Mucosa of stomach (tissue), 1 donor: ENCODE measurements around the gene SNCAIP.

Experiments used
- H3K27me3 ChIP-seq: one replicate; pipeline ENCODE4 v1.7.0; 2013; ENCODE audit warnings: mild to moderate bottlenecking, low read length; ENCODE audit not compliant: control insufficient read depth, insufficient read depth
- H3K36me3 ChIP-seq: one replicate; pipeline ENCODE4 v1.7.0; 2013; ENCODE audit warnings: low read length; ENCODE audit not compliant: control insufficient read depth, insufficient read depth
- H3K4me1 ChIP-seq: one replicate; pipeline ENCODE4 v1.7.0; 2013; ENCODE audit warnings: mild to moderate bottlenecking, low read length; ENCODE audit not compliant: control insufficient read depth, insufficient read depth
- H3K4me3 ChIP-seq: one replicate; pipeline ENCODE4 v1.7.0; 2013; ENCODE audit warnings: low read length
- H3K9ac ChIP-seq: one replicate; pipeline ENCODE4 v1.7.0; 2013; ENCODE audit warnings: mild to moderate bottlenecking, low read length, moderate library complexity
- H3K9me3 ChIP-seq: one replicate; pipeline ENCODE4 v1.7.0; 2013; ENCODE audit warnings: mild to moderate bottlenecking, low read length, moderate library complexity; ENCODE audit not compliant: control insufficient read depth
- donor health status: Pancreatic carcinoma.

SNCAIP gene

GRCh38 chr5:122391621-122392020 is 79.6 kb downstream of the SNCAIP start:
- H3K4me3 ChIP-seq, result no peak overlapping the region
- H3K36me3 ChIP-seq, result no peaks in the 10 kb centered on the region
- H3K9me3 ChIP-seq, result no peaks in the 10 kb centered on the region
- no peaks in the 10 kb centered on the region for H3K4me1 ChIP-seq
- no peaks in the 10 kb centered on the region for H3K27me3 ChIP-seq
- H3K9ac ChIP-seq, result no peak overlapping the region

- no peaks in the 10 kb centered on the region for H3K4me1 ChIP-seq
- no peak overlapping the region for H3K4me3 ChIP-seq
- no peaks in the 10 kb centered on the region for H3K9me3 ChIP-seq
Observed at GRCh38 chr5:122392224-122392623, 80.2 kb downstream of the SNCAIP start.

GRCh38 chr5:122392824-122393223 is 80.8 kb downstream of the SNCAIP start:
- no peaks in the 10 kb centered on the region for H3K4me1 ChIP-seq
- no peak overlapping the region for H3K4me3 ChIP-seq
- no peaks in the 10 kb centered on the region for H3K27me3 ChIP-seq
- H3K9me3 ChIP-seq, result no peaks in the 10 kb centered on the region
- H3K36me3 ChIP-seq, result no peaks in the 10 kb centered on the region
- H3K9ac ChIP-seq, result no peak overlapping the region

More at GRCh38 chr5:122392224-122392623, 80.2 kb downstream of the SNCAIP start:
- no peaks in the 10 kb centered on the region for H3K36me3 ChIP-seq
- no peaks in the 10 kb centered on the region for H3K27me3 ChIP-seq
- no peak overlapping the region for H3K9ac ChIP-seq

GRCh38 chr5:122394284-122394930 is 82.4 kb downstream of the SNCAIP start:
- Histone ChIP-seq H3K27me3 (no peaks in the 10 kb centered on the region), H3K4me3 (no peak overlapping the region), H3K4me1 (no peaks in the 10 kb centered on the region), H3K36me3 (no peaks in the 10 kb centered on the region), H3K9me3 (no peaks in the 10 kb centered on the region), H3K9ac (no peak overlapping the region)

- Histone ChIP-seq H3K9me3 (no peaks in the 10 kb centered on the region), H3K27me3 (no peaks in the 10 kb centered on the region), H3K4me3 (no peak overlapping the region), H3K36me3 (no peaks in the 10 kb centered on the region), H3K9ac (no peak overlapping the region), H3K4me1 (no peaks in the 10 kb centered on the region)
Observed at GRCh38 chr5:122398016-122398415, 86.0 kb downstream of the SNCAIP start.

- Histone ChIP-seq H3K4me1 (no peaks in the 10 kb centered on the region), H3K4me3 (no peak overlapping the region)
Observed at GRCh38 chr5:122400341-122400740, 88.3 kb downstream of the SNCAIP start.

GRCh38 chr5:122400938-122401337 is 88.9 kb downstream of the SNCAIP start:
- no peaks in the 10 kb centered on the region for H3K4me1 ChIP-seq
- no peaks in the 10 kb centered on the region for H3K9me3 ChIP-seq
- no peaks in the 10 kb centered on the region for H3K27me3 ChIP-seq
- no peak overlapping the region for H3K4me3 ChIP-seq
- no peak overlapping the region for H3K9ac ChIP-seq
- H3K36me3 ChIP-seq, result no peaks in the 10 kb centered on the region

More at GRCh38 chr5:122400341-122400740, 88.3 kb downstream of the SNCAIP start:
- Histone ChIP-seq H3K36me3 (no peaks in the 10 kb centered on the region), H3K9ac (no peak overlapping the region), H3K27me3 (no peaks in the 10 kb centered on the region), H3K9me3 (no peaks in the 10 kb centered on the region)

GRCh38 chr5:122401976-122402725 is 90.1 kb downstream of the SNCAIP start:
- H3K4me3 ChIP-seq, result no peak overlapping the region
- H3K27me3 ChIP-seq, result no peaks in the 10 kb centered on the region

GRCh38 chr5:122402955-122403685 is 91.1 kb downstream of the SNCAIP start:
- no peaks in the 10 kb centered on the region for H3K36me3 ChIP-seq
- no peak overlapping the region for H3K9ac ChIP-seq
- no peaks in the 10 kb centered on the region for H3K27me3 ChIP-seq
- no peak overlapping the region for H3K4me3 ChIP-seq
- no peaks in the 10 kb centered on the region for H3K9me3 ChIP-seq
- no peaks in the 10 kb centered on the region for H3K4me1 ChIP-seq

More at GRCh38 chr5:122401976-122402725, 90.1 kb downstream of the SNCAIP start:
- no peaks in the 10 kb centered on the region for H3K36me3 ChIP-seq
- H3K9me3 ChIP-seq, result no peaks in the 10 kb centered on the region
- H3K4me1 ChIP-seq, result no peaks in the 10 kb centered on the region
- H3K9ac ChIP-seq, result no peak overlapping the region

GRCh38 chr5:122404018-122404417 is 92.0 kb downstream of the SNCAIP start:
- Histone ChIP-seq H3K9me3 (no peaks in the 10 kb centered on the region), H3K4me3 (no peak overlapping the region), H3K27me3 (no peaks in the 10 kb centered on the region), H3K4me1 (no peaks in the 10 kb centered on the region), H3K9ac (no peak overlapping the region), H3K36me3 (no peaks in the 10 kb centered on the region)

GRCh38 chr5:122404653-122405362 is 92.8 kb downstream of the SNCAIP start:
- H3K9ac ChIP-seq, result no peak overlapping the region
- no peaks in the 10 kb centered on the region for H3K4me1 ChIP-seq
- H3K9me3 ChIP-seq, result no peaks in the 10 kb centered on the region

More at GRCh38 chr5:122404653-122405362, 92.8 kb downstream of the SNCAIP start:
- H3K27me3 ChIP-seq, result no peaks in the 10 kb centered on the region
- H3K36me3 ChIP-seq, result no peaks in the 10 kb centered on the region
- H3K4me3 ChIP-seq, result no peak overlapping the region
